GM23248 (cell line): Measurements from ENCODE around the gene LYRM4. TPM values are rescaled to one million over a fixed set of nuclear protein-coding genes. Genes with fewer than 3 reads are reported as not detected.

Experiments used
- DNase-seq: peaks from one replicate; pipeline ENCODE4 v3.0.0-alpha.2; 2015
- H2AFZ ChIP-seq: fragments of 200-600 bp; sonication (generic); 2 replicates; pipeline ENCODE4 v1.6.1; 2016; ENCODE audit warnings: antibody characterized with exemption
- H3F3A ChIP-seq: fragments of 200-600 bp; sonication (generic); 2 replicates; pipeline ENCODE4 v1.6.1; 2016; ENCODE audit warnings: mild to moderate bottlenecking, antibody characterized with exemption, mixed run types; ENCODE audit not compliant: insufficient read depth
- H3K27ac ChIP-seq: fragments of 200-600 bp; sonication (generic); 2 replicates; pipeline ENCODE4 v1.5.1; 2016; ENCODE audit warnings: mild to moderate bottlenecking
- H3K27me3 ChIP-seq: fragments of 200-600 bp; sonication (generic); replicated peaks from 2 replicates; pipeline ENCODE4 v1.6.1; 2016; ENCODE audit warnings: mild to moderate bottlenecking; ENCODE audit not compliant: insufficient read depth
- H3K36me3 ChIP-seq: fragments of 200-600 bp; sonication (generic); 2 replicates; pipeline ENCODE4 v1.6.1; 2016; ENCODE audit warnings: low read depth, mild to moderate bottlenecking
- H3K4me1 ChIP-seq: fragments of 200-600 bp; sonication (generic); 2 replicates; pipeline ENCODE4 v1.6.1; 2016; ENCODE audit warnings: mild to moderate bottlenecking; ENCODE audit not compliant: insufficient read depth
- H3K4me2 ChIP-seq: fragments of 200-600 bp; sonication (generic); one replicate; pipeline ENCODE4 v1.6.1; 2016; ENCODE audit warnings: mild to moderate bottlenecking; ENCODE audit not compliant: unreplicated experiment
- H3K4me3 ChIP-seq: fragments of 200-600 bp; sonication (generic); 2 replicates; pipeline ENCODE4 v1.5.1; 2016; ENCODE audit warnings: mild to moderate bottlenecking
- H3K79me2 ChIP-seq: fragments of 200-600 bp; sonication (generic); 2 replicates; pipeline ENCODE4 v1.6.1; 2016; ENCODE audit warnings: mild to moderate bottlenecking; ENCODE audit not compliant: insufficient read depth
- H3K9ac ChIP-seq: fragments of 200-600 bp; sonication (generic); 2 replicates; pipeline ENCODE4 v1.6.1; 2016; ENCODE audit warnings: mild to moderate bottlenecking
- H3K9me2 ChIP-seq: fragments of 200-600 bp; sonication (generic); 2 replicates; pipeline ENCODE4 v1.6.1; 2016; ENCODE audit warnings: mixed run types, mild to moderate bottlenecking, moderate library complexity; ENCODE audit not compliant: insufficient read depth
- H3K9me3 ChIP-seq: fragments of 200-600 bp; sonication (generic); one replicate; pipeline ENCODE4 v1.6.1; 2017; ENCODE audit warnings: low read depth
- H4K20me1 ChIP-seq: fragments of 200-600 bp; sonication (generic); 2 replicates; pipeline ENCODE4 v1.6.0; 2016; ENCODE audit not compliant: insufficient read depth
- EZH2 ChIP-seq: fragments of 200-600 bp; sonication (generic); IDR thresholded peaks from 2 replicates; pipeline ENCODE4 v1.6.1; 2018; ENCODE audit warnings: antibody characterized with exemption, mild to moderate bottlenecking; ENCODE audit not compliant: insufficient read depth, poor library complexity, severe bottlenecking
- EZH2phosphoT487 ChIP-seq: fragments of 200-600 bp; sonication (generic); IDR thresholded peaks from 2 replicates; pipeline ENCODE4 v1.6.1; 2018; ENCODE audit warnings: antibody characterized with exemption, moderate library complexity, mild to moderate bottlenecking, low read depth; ENCODE audit not compliant: insufficient read depth
- WGBS, 2 experiments: methylation state at CpG; one replicate each; pipeline ENCODE4 v1.1.6; 2015 to 2017; ENCODE audit warnings: low lambda C conversion rate in 2 of 2, low coverage in 1 of 2; ENCODE audit errors: missing lambda C conversion rate in 2 of 2; 5-methylcytosine and 5-hydroxymethylcytosine counted together
- in situ Hi-C: fragments of 300-500 bp; cut with MboI; formaldehyde crosslinking; loops from 2 replicates; pipeline ENCODE4 v1.15.0; 2020
- polyA plus RNA-seq: library from polyadenylated mRNA; unstranded; fragments of >200 nt; fragmentation: Nextera tagmentation; extraction: Ambion mirVana; gene quantifications from 2 replicates; pipeline ENCODE4 v1.2.1, GENCODE V29; 2016
- total RNA-seq: library from RNA; depleted of rRNA; stranded (reverse); fragments of >200 nt; shearing (Covaris generic); gene quantifications from 2 replicates; pipeline ENCODE4 v1.2.3, GENCODE V29; 2014

LYRM4 gene
- total and polyA plus RNA-seq, 2 experiments from 2014 or later = 27.1 to 28.0 TPM

DNA sequence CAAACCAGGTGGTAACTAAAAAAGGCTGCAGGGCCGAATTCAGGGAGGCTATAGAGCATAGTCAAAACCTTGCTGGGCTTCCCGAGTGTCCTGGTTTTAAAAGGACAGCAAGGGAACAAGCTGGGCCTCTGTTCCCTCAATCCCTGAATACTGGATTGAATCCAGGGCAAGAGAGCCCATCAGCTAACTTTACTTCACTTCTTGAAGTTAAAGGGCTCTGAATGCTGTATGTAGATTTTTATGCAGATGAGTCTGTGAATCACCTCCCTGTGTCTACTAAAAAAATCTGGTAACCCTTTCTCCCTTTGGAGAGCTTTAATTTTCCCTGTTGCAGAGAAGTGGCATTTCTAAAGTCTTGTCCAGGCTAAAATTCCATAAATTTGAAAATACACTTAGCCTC, 29.5 kb downstream of the LYRM4 start:
- H3K4me2 ChIP-seq = no peak overlapping the region
- WGBS, 2 experiments = 86 to 97% methylated on average over 2 of the region's 2 CpGs

DNA sequence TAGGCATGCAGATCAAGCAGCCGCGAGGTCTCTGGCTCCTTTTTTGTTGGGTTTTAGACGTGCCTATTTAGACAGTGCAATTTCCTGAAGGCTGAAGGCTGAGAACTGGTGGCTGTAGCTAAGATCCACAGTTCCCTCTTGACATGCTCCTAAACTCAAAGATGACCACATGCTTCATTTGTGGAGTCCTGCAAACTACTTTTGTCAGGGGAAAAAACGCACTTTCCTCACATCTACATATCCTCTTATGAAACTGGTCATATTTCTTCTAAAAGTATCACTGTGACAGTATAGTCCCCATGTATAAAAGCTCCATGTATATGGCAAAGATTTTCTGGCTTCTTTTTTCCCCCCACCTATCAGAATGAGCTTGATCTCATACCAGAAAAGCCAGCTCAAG, 30.7 kb downstream of the LYRM4 start:
- no peak overlapping the region for H2AFZ ChIP-seq
- no peaks in the 10 kb centered on the region for H3K79me2 ChIP-seq
- no peaks in the 10 kb centered on the region for H3K36me3 ChIP-seq
- H3K9ac ChIP-seq = no peak overlapping the region
- peak overlapping the region; percentile 34 for H3K4me2 ChIP-seq
- 77 to 78% methylated on average over 4 of the region's 4 CpGs for WGBS, 2 experiments
- no peak overlapping the region for H3K4me3 ChIP-seq
- no peaks in the 10 kb centered on the region for H3K9me2 ChIP-seq
- H3K27ac ChIP-seq = no peak overlapping the region
- H4K20me1 ChIP-seq = no peaks in the 10 kb centered on the region
- no peak for TF ChIP-seq EZH2
- no peak for TF ChIP-seq EZH2phosphoT487
- peaks cover 11% of the 10 kb centered on the region for H3K4me1 ChIP-seq
- no peaks in the 10 kb centered on the region for H3F3A ChIP-seq
- H3K27me3 ChIP-seq = no peaks in the 10 kb centered on the region
- H3K9me3 ChIP-seq = no peaks in the 10 kb centered on the region
- in situ Hi-C loops = no loop called here
- DNase-seq = no peak

More for the DNA sequence above, 29.5 kb downstream of the LYRM4 start:
- no peaks in the 10 kb centered on the region for H4K20me1 ChIP-seq
- no peaks in the 10 kb centered on the region for H3K36me3 ChIP-seq
- H2AFZ ChIP-seq = no peak overlapping the region
- H3K4me1 ChIP-seq = peaks cover 11% of the 10 kb centered on the region
- H3K9me2 ChIP-seq = no peaks in the 10 kb centered on the region
- H3K9me3 ChIP-seq = no peaks in the 10 kb centered on the region
- H3K27me3 ChIP-seq = no peaks in the 10 kb centered on the region
- no peak for TF ChIP-seq EZH2phosphoT487
- no peak for TF ChIP-seq EZH2
- DNase-seq = no peak
- H3K9ac ChIP-seq = no peak overlapping the region
- no peak overlapping the region for H3K4me3 ChIP-seq
- no peaks in the 10 kb centered on the region for H3K79me2 ChIP-seq
- no peak overlapping the region for H3K27ac ChIP-seq
- in situ Hi-C loops = no loop called here
- H3F3A ChIP-seq = no peaks in the 10 kb centered on the region

DNA sequence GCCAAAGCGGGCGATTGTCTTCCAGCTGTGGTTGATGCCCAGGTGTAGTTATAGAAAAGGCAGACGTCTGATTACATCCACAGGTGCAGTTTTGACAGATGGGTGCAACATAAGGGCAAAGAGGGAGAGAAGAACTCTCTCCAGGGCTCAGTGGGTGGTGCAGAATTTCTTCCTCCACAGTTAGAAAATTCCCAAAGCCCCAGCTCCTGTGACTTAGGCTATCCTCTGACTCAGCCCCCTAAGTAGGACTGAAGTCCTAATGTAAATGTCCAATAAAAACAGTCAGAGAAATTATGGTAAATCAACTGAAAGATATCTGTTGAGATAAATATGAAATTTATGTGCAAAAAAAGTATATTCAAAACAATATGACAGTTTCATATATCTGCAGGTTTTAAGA, 31.4 kb downstream of the LYRM4 start:
- H3K9ac ChIP-seq = no peak overlapping the region
- no peaks in the 10 kb centered on the region for H3K9me2 ChIP-seq
- no peak overlapping the region for H3K4me2 ChIP-seq
- no peaks in the 10 kb centered on the region for H3K9me3 ChIP-seq
- no peaks in the 10 kb centered on the region for H3F3A ChIP-seq
- DNase-seq = no peak
- no peak overlapping the region for H3K27ac ChIP-seq
- H4K20me1 ChIP-seq = no peaks in the 10 kb centered on the region
- no peak overlapping the region for H3K4me3 ChIP-seq
- H3K27me3 ChIP-seq = no peaks in the 10 kb centered on the region
- TF ChIP-seq EZH2phosphoT487 = no peak
- TF ChIP-seq EZH2 = no peak
- peaks cover 11% of the 10 kb centered on the region for H3K4me1 ChIP-seq
- H2AFZ ChIP-seq = no peak overlapping the region
- no peaks in the 10 kb centered on the region for H3K79me2 ChIP-seq
- H3K36me3 ChIP-seq = no peaks in the 10 kb centered on the region
- in situ Hi-C loops = no loop called here
- 94 to 100% methylated on average over 3 of the region's 3 CpGs for WGBS, 2 experiments

DNA sequence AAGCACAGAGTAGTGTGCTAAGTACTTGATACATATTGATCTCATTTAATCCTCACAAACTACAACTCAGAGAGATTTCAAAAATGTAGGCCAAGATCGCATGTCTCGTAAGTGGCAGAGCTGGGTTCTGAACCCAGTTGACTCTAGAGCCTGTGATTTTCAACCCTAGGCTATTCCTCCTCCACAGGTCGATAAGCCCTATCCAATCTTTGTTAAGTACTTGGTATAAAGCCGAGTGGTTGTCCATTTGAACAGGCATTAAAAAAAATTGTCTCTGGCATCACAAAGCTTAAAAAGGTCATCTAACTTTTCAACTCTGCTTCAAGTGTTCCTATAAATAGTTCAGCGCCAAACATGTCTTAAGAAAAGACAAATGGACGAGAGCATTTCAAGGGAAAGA, 37.4 kb downstream of the LYRM4 start:
- H3K36me3 ChIP-seq = no peaks in the 10 kb centered on the region
- H3K4me3 ChIP-seq = no peak overlapping the region
- no peaks in the 10 kb centered on the region for H3F3A ChIP-seq
- H3K27me3 ChIP-seq = no peaks in the 10 kb centered on the region
- no peaks in the 10 kb centered on the region for H3K79me2 ChIP-seq
- H3K4me2 ChIP-seq = no peak overlapping the region
- no peak for TF ChIP-seq EZH2phosphoT487
- no peak for TF ChIP-seq EZH2
- H3K27ac ChIP-seq = no peak overlapping the region
- no peak overlapping the region for H2AFZ ChIP-seq
- no peaks in the 10 kb centered on the region for H4K20me1 ChIP-seq
- 96 to 99% methylated on average over 6 of the region's 6 CpGs for WGBS, 2 experiments
- in situ Hi-C loops = no loop called here
- H3K9me3 ChIP-seq = no peaks in the 10 kb centered on the region
- no peaks in the 10 kb centered on the region for H3K4me1 ChIP-seq
- H3K9ac ChIP-seq = no peak overlapping the region
- no peaks in the 10 kb centered on the region for H3K9me2 ChIP-seq
- no peak for DNase-seq

DNA sequence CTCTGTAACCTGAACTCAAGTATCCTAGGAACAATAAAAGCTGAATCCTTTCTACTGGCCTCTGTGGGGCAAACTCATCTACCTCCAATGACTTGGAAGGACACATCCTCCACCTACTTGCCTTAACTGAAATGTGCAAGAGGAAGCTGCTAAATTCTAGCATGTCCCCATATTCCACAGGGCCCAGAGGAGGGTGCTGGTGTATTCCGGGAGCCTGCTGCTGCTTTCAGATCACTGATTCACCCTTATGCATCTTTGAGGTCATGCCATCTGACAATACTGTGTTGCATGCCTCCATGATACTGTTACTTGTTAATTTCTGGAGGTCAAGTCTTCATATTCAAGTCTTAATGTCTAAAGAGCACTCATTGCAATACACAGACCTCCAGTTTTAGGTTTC, 40.3 kb downstream of the LYRM4 start:
- in situ Hi-C loops = no loop called here
- H3K4me1 ChIP-seq = no peaks in the 10 kb centered on the region

More for the DNA sequence above, 40.3 kb downstream of the LYRM4 start:
- TF ChIP-seq EZH2phosphoT487 (no peak), EZH2 (no peak)
- Histone ChIP-seq H3K4me3 (no peak overlapping the region), H4K20me1 (no peaks in the 10 kb centered on the region), H3K4me2 (no peak overlapping the region), H3K9ac (no peak overlapping the region), H2AFZ (no peak overlapping the region), H3K79me2 (no peaks in the 10 kb centered on the region), H3K27me3 (no peaks in the 10 kb centered on the region), H3F3A (0 out of 2 replicates have a peak, but pooled peaks cover 5% of the 10 kb centered on the region), H3K9me2 (no peaks in the 10 kb centered on the region), H3K9me3 (no peaks in the 10 kb centered on the region), H3K36me3 (no peaks in the 10 kb centered on the region), H3K27ac (no peak overlapping the region)
- 65 to 90% methylated on average over 1 of the region's 1 CpG for WGBS, 2 experiments
- DNase-seq = no peak
